ENCODE results near the gene CUL5. TPM values are rescaled to one million over a fixed set of nuclear protein-coding genes. Genes with fewer than 3 reads are reported as not detected.
"Not testable (repeated sequence)": the region's sequence is repeated elsewhere in the genome, so short reads cannot be mapped to it uniquely, and the experiment has no call there.

The CUL5 gene
- total RNA-seq, 1 experiment from 2014 or later: 34.3 TPM

- POLR2A ChIA-PET (ENCODE audit: unreplicated experiment): interaction anchor here (0.6 kb wide), 1 partner anchor 144 kb away, joined by 4 read pairs; no protein-coding TSS in a partner anchor
Observed at GRCh38 chr11:108027057-108027456, 18.4 kb downstream of the CUL5 start.

GRCh38 chr11:108028822-108029441 is 20.2 kb downstream of the CUL5 start:
- H3K79me2 ChIP-seq (ENCODE audit: low read depth): peaks cover 93% of the 10 kb centered on the region
- H3K4me1 ChIP-seq (replicated peaks; ENCODE audit: insufficient read depth); H3F3A ChIP-seq (ENCODE audit: insufficient read depth, low read depth); H2AFZ ChIP-seq; DNase-seq; intact Hi-C loops (cut with micrococcal nuclease; ENCODE audit: unreplicated experiment); H3K9me2 ChIP-seq (ENCODE audit: insufficient read depth); BruUV-seq (replicated peaks); POLR2A ChIA-PET (ENCODE audit: unreplicated experiment); H3K4me3 ChIP-seq; H3K27ac ChIP-seq; H3K27me3 ChIP-seq (ENCODE audit: insufficient read depth, low read depth); H3K4me2 ChIP-seq; CTCF ChIA-PET; H3K9me3 ChIP-seq (ENCODE audit: insufficient read depth, low read depth): not testable (repeated sequence)
- peaks cover 10% of the 10 kb centered on the region; the same call in 1 of the 2 replicates for H3K36me3 ChIP-seq (ENCODE audit: low read depth)
- H4K20me1 ChIP-seq (ENCODE audit: insufficient read depth): peaks cover 73% of the 10 kb centered on the region

More at GRCh38 chr11:108027057-108027456, 18.4 kb downstream of the CUL5 start:
- intact Hi-C loops (cut with micrococcal nuclease; ENCODE audit: unreplicated experiment): no loop called here
- H3K9me3 ChIP-seq (ENCODE audit: insufficient read depth, low read depth): no peaks in the 10 kb centered on the region
- no peaks in the 10 kb centered on the region for H3K4me1 ChIP-seq (replicated peaks; ENCODE audit: insufficient read depth)
- no peak overlapping the region for H3K27ac ChIP-seq
- H3F3A ChIP-seq (ENCODE audit: insufficient read depth, low read depth): no peaks in the 10 kb centered on the region
- no peaks in the 10 kb centered on the region for H3K27me3 ChIP-seq (ENCODE audit: insufficient read depth, low read depth)
- peaks cover 97% of the 10 kb centered on the region for H3K79me2 ChIP-seq (ENCODE audit: low read depth)
- no peak overlapping the region for H3K4me3 ChIP-seq
- H3K9me2 ChIP-seq (ENCODE audit: insufficient read depth): no peaks in the 10 kb centered on the region
- no TSS peak for BruUV-seq (replicated peaks)
- DNase-seq: no peak
- peak; percentile 29; the same call in 1 of the 2 replicates for TF ChIP-seq CTCF (conservative IDR thresholded peaks at IDR 0.05)
- no peak for TF ChIP-seq EZH2 (IDR thresholded peaks at IDR 0.05; ENCODE audit: low read depth)
- H3K36me3 ChIP-seq (ENCODE audit: low read depth): 0 out of 2 replicates have a peak, but pooled peaks cover 4% of the 10 kb centered on the region
- H3K4me2 ChIP-seq: no peak overlapping the region
- no peak overlapping the region for H2AFZ ChIP-seq
- CTCF ChIA-PET: no interaction called here
- H4K20me1 ChIP-seq (ENCODE audit: insufficient read depth): peaks cover 74% of the 10 kb centered on the region

- peaks cover 10% of the 10 kb centered on the region; the same call in 1 of the 2 replicates for H3K36me3 ChIP-seq (ENCODE audit: low read depth)
- peaks cover 66% of the 10 kb centered on the region for H3K79me2 ChIP-seq (ENCODE audit: low read depth)
- POLR2A ChIA-PET (ENCODE audit: unreplicated experiment); H3K27ac ChIP-seq; H3K4me3 ChIP-seq; H3K4me2 ChIP-seq; H3K4me1 ChIP-seq (replicated peaks; ENCODE audit: insufficient read depth); H3K9me3 ChIP-seq (ENCODE audit: insufficient read depth, low read depth); intact Hi-C loops (cut with micrococcal nuclease; ENCODE audit: unreplicated experiment); CTCF ChIA-PET; H3K9me2 ChIP-seq (ENCODE audit: insufficient read depth); H2AFZ ChIP-seq; H3K27me3 ChIP-seq (ENCODE audit: insufficient read depth, low read depth); H3F3A ChIP-seq (ENCODE audit: insufficient read depth, low read depth); DNase-seq; BruUV-seq (replicated peaks): not testable (repeated sequence)
- H4K20me1 ChIP-seq (ENCODE audit: insufficient read depth): peaks cover 52% of the 10 kb centered on the region
Observed at GRCh38 chr11:108031604-108032003, 22.9 kb downstream of the CUL5 start.

GRCh38 chr11:108032800-108033199 is 24.1 kb downstream of the CUL5 start:
- Histone ChIP-seq H3F3A (ENCODE audit: insufficient read depth, low read depth) (no peaks in the 10 kb centered on the region), H3K27me3 (ENCODE audit: insufficient read depth, low read depth) (no peaks in the 10 kb centered on the region), H3K4me1 (replicated peaks; ENCODE audit: insufficient read depth) (no peaks in the 10 kb centered on the region), H3K9me3 (ENCODE audit: insufficient read depth, low read depth) (no peaks in the 10 kb centered on the region), H3K27ac (no peak overlapping the region), H3K4me2 (no peak overlapping the region), H4K20me1 (ENCODE audit: insufficient read depth) (peaks cover 49% of the 10 kb centered on the region), H2AFZ (no peak overlapping the region), H3K79me2 (ENCODE audit: low read depth) (peaks cover 54% of the 10 kb centered on the region), H3K9me2 (ENCODE audit: insufficient read depth) (no peaks in the 10 kb centered on the region), H3K4me3 (no peak overlapping the region), H3K36me3 (ENCODE audit: low read depth) (peaks cover 10% of the 10 kb centered on the region; the same call in 1 of the 2 replicates)
- ChIA-PET CTCF (no interaction called here), POLR2A (ENCODE audit: unreplicated experiment) (no interaction called here)
- intact Hi-C loops (cut with micrococcal nuclease; ENCODE audit: unreplicated experiment): no loop called here
- no TSS peak for BruUV-seq (replicated peaks)
- TF ChIP-seq CTCF (conservative IDR thresholded peaks at IDR 0.05) (no peak), EZH2 (IDR thresholded peaks at IDR 0.05; ENCODE audit: low read depth) (no peak)
- DNase-seq: no peak
